Naive thymus-derived CD4-positive, alpha-beta T cell (primary cell): ENCODE results near the gene OR10G2. TPM values are rescaled to one million over a fixed set of nuclear protein-coding genes. Genes with fewer than 3 reads are reported as not detected.

Experiments used
- ATAC-seq: fragments of 150-1000 bp; cut with Tn5 transposase; 2 replicates; pipeline ENCODE4 v1.10.0; 2021; ENCODE audit warnings: mild to moderate bottlenecking, moderate library complexity
- CTCF ChIA-PET: fragments of 350-600 bp; sonication (Branson Sonifier 250); formaldehyde crosslinking; loops from one replicate; lab custom pipeline; 2021; ENCODE audit warnings: antibody characterized with exemption; lab: Charles Lee
- POLR2A ChIA-PET: fragments of 350-600 bp; sonication (Branson Sonifier 250); formaldehyde crosslinking; loops from one replicate; lab custom pipeline; 2021; ENCODE audit warnings: antibody characterized with exemption, inconsistent platforms; lab: Charles Lee
- DNase-seq, 9 donors: peaks; one replicate each; pipeline versions ENCODE4 v3.0.0 to v3.0.0-alpha.2; 2020 to 2022; ENCODE audit warnings: mixed read lengths in 1 of 9
- H3K27ac ChIP-seq: one replicate; pipeline ENCODE4 v1.7.0; 2013; ENCODE audit warnings: mild to moderate bottlenecking, low read depth, low read length, moderate library complexity
- H3K27me3 ChIP-seq, 2 donors: one replicate each; pipeline ENCODE4 v1.7.0; 2013; ENCODE audit warnings: low read length in 2 of 2, mild to moderate bottlenecking in 2 of 2, moderate library complexity in 2 of 2; ENCODE audit not compliant: control insufficient read depth in 2 of 2, insufficient read depth in 2 of 2
- H3K36me3 ChIP-seq, 3 experiments: 1 replicate in 2 of 3; 2 replicates in 1 of 3; pipeline ENCODE4 v1.7.0; 2013; ENCODE audit warnings: low read length in 3 of 3, mild to moderate bottlenecking in 3 of 3, moderate library complexity in 1 of 3; ENCODE audit not compliant: insufficient read depth in 3 of 3, control insufficient read depth in 2 of 3
- H3K4me1 ChIP-seq, 2 donors: one replicate each; pipeline ENCODE4 v1.7.0; 2013; ENCODE audit warnings: low read length in 2 of 2, mild to moderate bottlenecking in 2 of 2, moderate library complexity in 1 of 2; ENCODE audit not compliant: control insufficient read depth in 2 of 2, insufficient read depth in 2 of 2
- H3K4me3 ChIP-seq: 2 replicates; pipeline ENCODE4 v1.7.0; 2013; ENCODE audit warnings: mild to moderate bottlenecking, low read length
- H3K9me3 ChIP-seq, 3 experiments: 1 replicate in 2 of 3; 2 replicates in 1 of 3; pipeline ENCODE4 v1.7.0; 2013; ENCODE audit warnings: low read length in 3 of 3; ENCODE audit not compliant: control insufficient read depth in 2 of 3
- H3K27ac Mint-ChIP-seq, 9 donors: one replicate each; pipeline ENCODE4 v1.8.0; 2020 to 2022; ENCODE audit warnings: mixed read lengths in 9 of 9, mild to moderate bottlenecking in 8 of 9, moderate library complexity in 5 of 9, inconsistent platforms in 2 of 9
- H3K27me3 Mint-ChIP-seq, 5 donors: one replicate each; pipeline ENCODE4 v1.8.0; 2021 to 2022; ENCODE audit warnings: mixed read lengths in 5 of 5, mild to moderate bottlenecking in 1 of 5
- H3K36me3 Mint-ChIP-seq, 5 donors: one replicate each; pipeline ENCODE4 v1.8.0; 2020 to 2022; ENCODE audit warnings: mixed read lengths in 5 of 5, mild to moderate bottlenecking in 3 of 5, inconsistent platforms in 1 of 5
- H3K4me1 Mint-ChIP-seq, 7 donors: one replicate each; pipeline ENCODE4 v1.8.0; 2020 to 2022; ENCODE audit warnings: mixed read lengths in 7 of 7, mild to moderate bottlenecking in 3 of 7, inconsistent platforms in 1 of 7
- H3K4me3 Mint-ChIP-seq, 10 donors: one replicate each; pipeline ENCODE4 v1.8.0; 2020 to 2022; ENCODE audit warnings: mild to moderate bottlenecking in 10 of 10, mixed read lengths in 10 of 10, moderate library complexity in 6 of 10, inconsistent platforms in 2 of 10
- H3K9me3 Mint-ChIP-seq, 11 donors: one replicate each; pipeline ENCODE4 v1.8.0; 2020 to 2022; ENCODE audit warnings: mixed read lengths in 11 of 11, mild to moderate bottlenecking in 4 of 11, inconsistent platforms in 1 of 11, moderate library complexity in 1 of 11
- intact Hi-C, 2 donors: fragments of 100-400 bp; cut with micrococcal nuclease; formaldehyde crosslinking; loops; one replicate each; pipeline ENCODE4 v1.15.1; 2023
- polyA plus RNA-seq, 2 donors: library from polyadenylated mRNA; unstranded; fragments of 300-500 nt; fragmentation: Illumina TruSeq; gene quantifications; one replicate each; pipeline ENCODE4 v1.2.3, GENCODE V29; 2021
- total RNA-seq, 6 experiments: library from RNA in 5 of 6; stranded (reverse) in 5 of 6; gene quantifications; 1 replicate in 5 of 6; 2 replicates in 1 of 6; pipeline ENCODE4 v1.2.3 and lab custom pipeline; 2021 to 2026

The OR10G2 gene
- total and polyA plus RNA-seq, 7 experiments from 2014 or later, result 0.28 TPM; not detected in 6

DNA sequence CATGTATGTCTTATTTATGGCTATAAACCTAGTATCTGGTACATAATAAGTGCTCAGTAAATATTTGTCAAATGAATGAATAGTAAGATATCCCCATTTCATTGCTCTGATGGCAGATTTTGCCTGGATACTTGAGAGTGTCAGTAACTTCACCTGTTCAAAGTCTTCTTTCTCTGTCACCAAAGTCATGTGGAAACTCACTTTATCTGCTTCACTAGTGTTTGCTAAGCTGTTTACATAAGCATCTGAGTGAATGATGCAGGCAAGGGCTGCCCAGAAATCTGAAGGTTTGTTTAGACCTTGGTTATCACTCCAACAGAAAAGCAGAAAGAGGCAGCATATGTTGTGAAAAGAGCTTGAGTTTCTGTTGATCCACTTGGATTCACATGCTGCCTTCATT lies 34.5 kb upstream of the OR10G2 start:
- no peak for ATAC-seq
- no peaks in the 10 kb centered on the region for H3K36me3 ChIP-seq
- Mint-ChIP-seq H3K4me1 (peaks cover 0 to 2% (median 0%) of the 10 kb centered on the region in 7 donors), H3K9me3 (peaks cover 0 to 7% (median 0%) of the 10 kb centered on the region in 11 donors), H3K36me3 (peaks cover 0 to 2% (median 0%) of the 10 kb centered on the region in 5 donors), H3K27ac (no peak overlapping the region), H3K4me3 (no peak overlapping the region), H3K27me3 (peaks cover 8 to 44% (median 38%) of the 10 kb centered on the region in 5 donors)
- CTCF ChIA-PET, result no interaction called here
- no peak overlapping the region for H3K27ac ChIP-seq
- intact Hi-C loops, result no loop called here
- H3K27me3 ChIP-seq, result no peaks in the 10 kb centered on the region
- no peaks in the 10 kb centered on the region for H3K4me1 ChIP-seq
- no peak overlapping the region for H3K4me3 ChIP-seq
- POLR2A ChIA-PET, result interaction anchor here (0.6 kb wide), 1 partner anchor 552 kb away, joined by 4 read pairs; no protein-coding TSS in a partner anchor
- H3K9me3 ChIP-seq, result no peaks in the 10 kb centered on the region
- DNase-seq, result no peak

DNA sequence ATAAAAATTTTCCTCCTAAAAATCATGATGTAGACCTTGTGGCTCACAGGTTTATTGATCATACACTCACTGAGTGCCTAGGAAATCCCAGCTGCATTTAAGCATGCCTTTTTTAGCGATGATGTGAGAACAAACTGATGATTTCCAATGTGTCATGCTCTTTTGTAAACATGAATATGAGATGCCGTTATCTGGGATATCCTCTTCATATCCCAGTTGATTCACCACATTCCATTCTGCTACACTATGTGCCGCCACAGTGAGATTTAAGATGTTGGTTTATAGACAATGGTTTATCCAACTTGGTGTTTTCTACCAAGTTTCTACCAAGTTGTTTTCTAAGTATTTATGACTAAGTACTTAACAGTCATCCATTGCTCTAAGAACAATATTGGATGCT lies 33.6 kb upstream of the OR10G2 start:
- CTCF ChIA-PET, result no interaction called here
- no peak for ATAC-seq

DNA sequence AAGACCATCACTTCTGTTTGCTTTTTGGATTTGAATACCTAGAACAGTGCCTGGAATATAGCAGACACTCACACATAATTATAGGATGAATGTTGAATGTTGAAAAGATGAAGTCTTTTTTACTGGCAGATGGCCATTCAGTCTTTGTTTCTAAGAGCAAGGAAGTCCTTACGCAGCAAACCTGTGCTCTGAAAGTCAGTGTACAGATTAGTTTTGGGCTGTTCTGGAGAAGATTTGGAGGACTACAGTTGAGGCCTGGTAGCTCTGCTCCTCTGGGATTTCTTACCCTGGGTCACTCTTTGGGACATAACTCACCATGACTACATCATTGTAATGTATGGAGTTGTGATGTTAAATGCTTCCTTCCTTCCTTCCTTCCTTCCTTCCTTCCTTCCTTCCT lies 22.2 kb upstream of the OR10G2 start:
- Mint-ChIP-seq H3K27me3 (peaks cover 13 to 21% (median 17%) of the 10 kb centered on the region in 5 donors), H3K27ac (no peak overlapping the region), H3K4me3 (no peak overlapping the region), H3K4me1 (peaks cover 0 to 2% (median 0%) of the 10 kb centered on the region in 7 donors), H3K9me3 (no peaks in the 10 kb centered on the region), H3K36me3 (no peaks in the 10 kb centered on the region)
- no peaks in the 10 kb centered on the region for H3K27me3 ChIP-seq
- ChIA-PET POLR2A (no interaction called here), CTCF (no interaction called here)
- DNase-seq (no peak), ATAC-seq (no peak)
- no peak overlapping the region for H3K4me3 ChIP-seq
- H3K27ac ChIP-seq, result no peak overlapping the region
- intact Hi-C loops, result no loop called here
- H3K36me3 ChIP-seq, result no peaks in the 10 kb centered on the region
- no peaks in the 10 kb centered on the region for H3K4me1 ChIP-seq
- H3K9me3 ChIP-seq, result no peaks in the 10 kb centered on the region

More for the DNA sequence above, 33.6 kb upstream of the OR10G2 start:
- no peaks in the 10 kb centered on the region for H3K27me3 ChIP-seq
- no peaks in the 10 kb centered on the region for H3K36me3 ChIP-seq
- Mint-ChIP-seq H3K4me3 (no peak overlapping the region), H3K27me3 (peaks cover 8 to 47% (median 41%) of the 10 kb centered on the region in 5 donors), H3K27ac (no peak overlapping the region), H3K9me3 (peaks cover 0 to 9% (median 0%) of the 10 kb centered on the region in 11 donors), H3K36me3 (peaks cover 0 to 4% (median 0%) of the 10 kb centered on the region in 5 donors), H3K4me1 (peaks cover 0 to 2% (median 0%) of the 10 kb centered on the region in 7 donors)
- H3K4me3 ChIP-seq, result no peak overlapping the region
- no peaks in the 10 kb centered on the region for H3K4me1 ChIP-seq
- no peak for DNase-seq
- H3K9me3 ChIP-seq, result no peaks in the 10 kb centered on the region
- intact Hi-C loops, result no loop called here
- no peak overlapping the region for H3K27ac ChIP-seq
- POLR2A ChIA-PET, result no interaction called here

DNA sequence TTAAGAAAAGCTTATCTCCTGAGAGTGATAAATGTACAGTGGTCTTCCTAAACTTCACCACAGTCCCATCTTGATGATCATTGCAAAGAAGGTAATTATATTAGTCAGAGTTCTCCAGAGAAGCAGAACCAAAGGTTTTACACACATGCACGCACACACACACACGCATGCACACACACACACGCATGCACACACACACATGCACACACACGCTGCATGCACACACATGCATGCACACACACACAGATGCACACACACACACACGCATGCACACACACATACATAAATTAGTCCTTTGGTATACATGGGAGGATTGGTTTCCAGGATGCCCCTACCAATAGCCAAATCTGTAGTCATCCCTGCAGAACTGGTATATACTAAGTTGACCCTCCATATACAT lies 19.5 kb upstream of the OR10G2 start:
- Histone ChIP-seq H3K27ac (no peak overlapping the region), H3K4me1 (no peaks in the 10 kb centered on the region), H3K27me3 (no peaks in the 10 kb centered on the region), H3K4me3 (no peak overlapping the region), H3K36me3 (no peaks in the 10 kb centered on the region), H3K9me3 (no peaks in the 10 kb centered on the region)
- CTCF ChIA-PET, result no interaction called here
- Mint-ChIP-seq H3K27me3 (peaks cover 16 to 30% (median 18%) of the 10 kb centered on the region in 5 donors), H3K27ac (no peak overlapping the region), H3K9me3 (peaks cover 0 to 2% (median 0%) of the 10 kb centered on the region in 11 donors), H3K4me3 (no peak overlapping the region), H3K4me1 (peaks cover 0 to 2% (median 0%) of the 10 kb centered on the region in 7 donors), H3K36me3 (no peaks in the 10 kb centered on the region)
- POLR2A ChIA-PET, result no interaction called here
- intact Hi-C loops, result no loop called here
- DNase-seq (no peak), ATAC-seq (no peak)

DNA sequence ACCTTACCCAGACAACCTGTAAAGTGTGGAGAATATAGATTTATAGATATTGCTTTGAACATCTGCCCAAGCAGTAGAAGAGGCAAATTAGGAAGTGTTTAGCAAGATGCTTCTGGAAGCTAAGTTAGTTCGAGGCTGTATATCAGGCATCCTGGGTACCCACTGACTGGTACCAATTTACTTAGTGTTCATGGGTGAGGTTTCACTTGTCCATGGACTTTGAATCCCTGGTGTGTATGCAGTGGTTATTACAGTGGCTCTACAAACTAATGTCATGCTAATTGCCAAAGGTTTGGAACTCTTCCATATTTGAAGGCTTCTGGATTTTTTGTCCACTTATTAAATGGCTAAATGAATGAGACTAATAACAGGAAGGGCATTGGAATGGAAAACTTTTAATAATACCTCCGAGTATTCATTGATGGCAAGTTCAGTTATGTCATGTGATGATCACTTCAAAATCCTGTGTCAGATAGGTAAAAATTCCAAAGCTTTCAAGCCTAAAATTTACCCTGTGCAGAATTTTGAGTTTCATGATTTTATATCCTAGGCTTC lies 18.7 kb upstream of the OR10G2 start, which contains the start of gene OR4E2:
OR4E2 (plus strand) TSS at position 505 of the 555 bp plus-strand sequence. CDS start 11,248 bp downstream, outside the sequence.
- DNase-seq (no peak), ATAC-seq (no peak)
- peaks cover 14 to 29% (median 22%) of the 10 kb centered on the region in 5 donors for H3K27me3 Mint-ChIP-seq
- H3K4me1 Mint-ChIP-seq, result peaks cover 0 to 2% (median 0%) of the 10 kb centered on the region in 7 donors
- POLR2A ChIA-PET, result no interaction called here
- Histone ChIP-seq H3K27ac (no peak within 1 kb of the TSS), H3K4me3 (no peak within 1 kb of the TSS), H3K9me3 (no peaks in the 10 kb centered on the region), H3K4me1 (no peaks in the 10 kb centered on the region), H3K27me3 (no peaks in the 10 kb centered on the region), H3K36me3 (no peaks in the 10 kb centered on the region)
- H3K4me3 Mint-ChIP-seq, result no peak within 1 kb of the TSS
- peaks cover 0 to 7% (median 0%) of the 10 kb centered on the region in 11 donors for H3K9me3 Mint-ChIP-seq
- no peaks in the 10 kb centered on the region for H3K36me3 Mint-ChIP-seq
- no peak within 1 kb of the TSS for H3K27ac Mint-ChIP-seq
- CTCF ChIA-PET, result no interaction called here
- intact Hi-C loops, result no loop called here

- no peak overlapping the region for H3K4me3 ChIP-seq
- ATAC-seq (no peak), DNase-seq (no peak)
- no peaks in the 10 kb centered on the region for H3K9me3 ChIP-seq
- Mint-ChIP-seq H3K36me3 (no peaks in the 10 kb centered on the region), H3K9me3 (peaks cover 0 to 9% (median 0%) of the 10 kb centered on the region in 11 donors), H3K27me3 (peaks cover 10 to 29% (median 23%) of the 10 kb centered on the region in 5 donors), H3K4me1 (no peaks in the 10 kb centered on the region), H3K4me3 (no peak overlapping the region), H3K27ac (no peak overlapping the region)
- H3K4me1 ChIP-seq, result no peaks in the 10 kb centered on the region
- ChIA-PET POLR2A (no interaction called here), CTCF (no interaction called here)
- H3K36me3 ChIP-seq, result no peaks in the 10 kb centered on the region
- intact Hi-C loops, result no loop called here
- H3K27me3 ChIP-seq, result no peaks in the 10 kb centered on the region
- H3K27ac ChIP-seq, result no peak overlapping the region
Measured at GRCh38 chr14:21652209-21652808, 17.6 kb upstream of the OR10G2 start.
